K562 (cell line): ENCODE measurements around the gene ZNF792. TPM values are rescaled to one million over a fixed set of nuclear protein-coding genes. Genes with fewer than 3 reads are reported as not detected.

Source experiments
- EP300 ChIP-seq: IDR thresholded peaks from 2 replicates; pipeline ENCODE4 v1.6.1; 2012; ENCODE audit warnings: low read length, improper control_type of control experiment
- KAT8 ChIP-seq: fragments of 450-650 bp; IDR thresholded peaks from 2 replicates; pipeline ENCODE4 v1.6.1; 2016; ENCODE audit warnings: low read depth, mild to moderate bottlenecking
- KLF1 ChIP-seq: fragments of 450-650 bp; IDR thresholded peaks from 2 replicates; pipeline ENCODE4 v1.6.1; 2016; ENCODE audit warnings: missing genetic modification characterization, missing compliant biosample characterization
- ZNF224 ChIP-seq: sonication (generic); formaldehyde crosslinking; IDR thresholded peaks from 2 replicates; pipeline ENCODE4 v1.8.0; 2022; ENCODE audit warnings: mild to moderate bottlenecking, missing genetic modification reagents
- polyA plus RNA-seq, 8 experiments: library from polyadenylated mRNA; depleted of rRNA in 4 of 8; stranded (reverse) in 5 of 8; unstranded in 3 of 8; fragments of >200 nt; fragmentation: Nextera tagmentation in 2 of 8; fragmentation: Illumina TruSeq in 1 of 8; extraction: Ambion mirVana in 2 of 8; extraction: Trizol in 1 of 8; gene quantifications; 2 replicates each; pipeline versions ENCODE4 v1.2.1 to v1.2.3, GENCODE V29; 2011 to 2014; ENCODE audit warnings: inconsistent platforms in 1 of 8, missing spikeins in 1 of 8
- total RNA-seq, 7 experiments: library from RNA; depleted of rRNA in 6 of 7; stranded (reverse); fragments of >200 nt in 6 of 7; fragmentation: Illumina TruSeq in 2 of 7; extraction: Trizol in 2 of 7; gene quantifications; 2 replicates each; pipeline versions ENCODE4 v1.2.1 to v1.2.3, GENCODE V29; 2011 to 2021; ENCODE audit warnings: low replicate concordance in 1 of 7
- TF ChIP-seq, protein P1 (sequence below): fragments of 450-650 bp; formaldehyde crosslinking; conservative IDR thresholded peaks from 2 replicates; pipeline ENCODE4 v1.4.0; 2022; ENCODE audit warnings: mild to moderate bottlenecking, missing genetic modification characterization
- TF ChIP-seq, protein P2 (sequence below): sonication (generic); formaldehyde crosslinking; IDR thresholded peaks from 2 replicates; pipeline ENCODE4 v1.8.1; 2023; ENCODE audit warnings: missing genetic modification reagents, mild to moderate bottlenecking, borderline replicate concordance
- TF ChIP-seq, protein P3 (sequence below): fragments of 450-650 bp; IDR thresholded peaks from 2 replicates; pipeline ENCODE4 v1.6.1; 2016; ENCODE audit warnings: mild to moderate bottlenecking, moderate library complexity

The ZNF792 gene
- total and polyA plus RNA-seq, 9 of the 15 experiments (the other 6 are each of a cell fraction or from before 2014, with no cell fraction given): 3.3 to 16.5 (median 10.4) TPM

DNA sequence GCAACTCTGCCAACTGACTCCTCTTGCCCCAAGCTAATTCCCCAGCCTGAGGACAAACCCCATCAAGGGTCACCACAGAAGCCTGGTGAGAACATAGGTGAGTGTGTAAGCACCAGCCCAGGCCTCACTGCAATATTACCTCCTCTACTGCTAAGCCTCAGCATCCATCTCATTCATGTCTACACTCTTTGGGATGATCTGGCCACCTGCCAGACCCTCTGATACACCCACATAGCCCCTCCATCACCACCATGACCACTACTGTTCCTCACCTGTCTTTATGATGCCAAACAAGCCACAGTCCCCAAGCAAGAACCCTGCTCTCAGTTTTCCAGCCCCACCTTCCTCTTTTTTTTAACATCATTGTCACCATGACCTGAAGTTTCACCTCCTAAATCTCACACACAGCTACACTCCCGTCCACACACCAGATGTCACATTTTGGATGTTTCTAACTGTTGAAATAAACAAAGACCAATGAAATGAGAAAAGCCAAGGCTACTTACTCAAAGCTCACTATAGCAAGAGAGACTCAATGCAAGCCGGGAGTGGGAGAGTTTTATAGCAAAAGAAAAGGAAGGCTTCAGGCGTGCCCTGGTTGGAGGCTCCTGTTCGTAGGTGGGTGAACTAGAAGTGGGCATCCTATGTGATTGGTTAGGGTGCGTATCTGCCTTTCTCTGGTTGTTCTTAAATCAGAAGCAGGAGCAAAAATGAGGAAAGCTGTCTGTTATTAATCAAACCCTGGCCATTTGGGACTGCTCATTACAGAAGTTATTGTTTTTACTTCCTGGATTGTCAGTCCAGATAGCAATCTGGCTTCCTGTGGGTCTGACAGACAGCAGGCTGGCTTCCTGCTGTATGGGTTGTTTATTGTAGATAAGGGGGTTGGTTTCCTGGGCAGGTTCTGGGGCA is 2.0 kb downstream of the ZNF792 start (continued):
- no peak for TF ChIP-seq KLF1 (tag)
- TF ChIP-seq, protein P1, sequence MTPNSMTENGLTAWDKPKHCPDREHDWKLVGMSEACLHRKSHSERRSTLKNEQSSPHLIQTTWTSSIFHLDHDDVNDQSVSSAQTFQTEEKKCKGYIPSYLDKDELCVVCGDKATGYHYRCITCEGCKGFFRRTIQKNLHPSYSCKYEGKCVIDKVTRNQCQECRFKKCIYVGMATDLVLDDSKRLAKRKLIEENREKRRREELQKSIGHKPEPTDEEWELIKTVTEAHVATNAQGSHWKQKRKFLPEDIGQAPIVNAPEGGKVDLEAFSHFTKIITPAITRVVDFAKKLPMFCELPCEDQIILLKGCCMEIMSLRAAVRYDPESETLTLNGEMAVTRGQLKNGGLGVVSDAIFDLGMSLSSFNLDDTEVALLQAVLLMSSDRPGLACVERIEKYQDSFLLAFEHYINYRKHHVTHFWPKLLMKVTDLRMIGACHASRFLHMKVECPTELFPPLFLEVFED: no peak
- TF ChIP-seq, protein P2, sequence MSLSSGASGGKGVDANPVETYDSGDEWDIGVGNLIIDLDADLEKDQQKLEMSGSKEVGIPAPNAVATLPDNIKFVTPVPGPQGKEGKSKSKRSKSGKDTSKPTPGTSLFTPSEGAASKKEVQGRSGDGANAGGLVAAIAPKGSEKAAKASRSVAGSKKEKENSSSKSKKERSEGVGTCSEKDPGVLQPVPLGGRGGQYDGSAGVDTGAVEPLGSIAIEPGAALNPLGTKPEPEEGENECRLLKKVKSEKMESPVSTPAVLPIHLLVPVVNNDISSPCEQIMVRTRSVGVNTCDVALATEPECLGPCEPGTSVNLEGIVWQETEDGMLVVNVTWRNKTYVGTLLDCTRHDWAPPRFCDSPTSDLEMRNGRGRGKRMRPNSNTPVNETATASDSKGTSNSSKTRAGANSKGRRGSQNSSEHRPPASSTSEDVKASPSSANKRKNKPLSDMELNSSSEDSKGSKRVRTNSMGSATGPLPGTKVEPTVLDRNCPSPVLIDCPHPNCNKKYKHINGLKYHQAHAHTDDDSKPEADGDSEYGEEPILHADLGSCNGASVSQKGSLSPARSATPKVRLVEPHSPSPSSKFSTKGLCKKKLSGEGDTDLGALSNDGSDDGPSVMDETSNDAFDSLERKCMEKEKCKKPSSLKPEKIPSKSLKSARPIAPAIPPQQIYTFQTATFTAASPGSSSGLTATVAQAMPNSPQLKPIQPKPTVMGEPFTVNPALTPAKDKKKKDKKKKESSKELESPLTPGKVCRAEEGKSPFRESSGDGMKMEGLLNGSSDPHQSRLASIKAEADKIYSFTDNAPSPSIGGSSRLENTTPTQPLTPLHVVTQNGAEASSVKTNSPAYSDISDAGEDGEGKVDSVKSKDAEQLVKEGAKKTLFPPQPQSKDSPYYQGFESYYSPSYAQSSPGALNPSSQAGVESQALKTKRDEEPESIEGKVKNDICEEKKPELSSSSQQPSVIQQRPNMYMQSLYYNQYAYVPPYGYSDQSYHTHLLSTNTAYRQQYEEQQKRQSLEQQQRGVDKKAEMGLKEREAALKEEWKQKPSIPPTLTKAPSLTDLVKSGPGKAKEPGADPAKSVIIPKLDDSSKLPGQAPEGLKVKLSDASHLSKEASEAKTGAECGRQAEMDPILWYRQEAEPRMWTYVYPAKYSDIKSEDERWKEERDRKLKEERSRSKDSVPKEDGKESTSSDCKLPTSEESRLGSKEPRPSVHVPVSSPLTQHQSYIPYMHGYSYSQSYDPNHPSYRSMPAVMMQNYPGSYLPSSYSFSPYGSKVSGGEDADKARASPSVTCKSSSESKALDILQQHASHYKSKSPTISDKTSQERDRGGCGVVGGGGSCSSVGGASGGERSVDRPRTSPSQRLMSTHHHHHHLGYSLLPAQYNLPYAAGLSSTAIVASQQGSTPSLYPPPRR (CRISPR knock-in tag): no peak
- no peak for TF ChIP-seq ZNF224 (CRISPR knock-in tag)
- no peak for TF ChIP-seq KAT8
- TF ChIP-seq EP300: peak; percentile 92
- TF ChIP-seq, protein P3, sequence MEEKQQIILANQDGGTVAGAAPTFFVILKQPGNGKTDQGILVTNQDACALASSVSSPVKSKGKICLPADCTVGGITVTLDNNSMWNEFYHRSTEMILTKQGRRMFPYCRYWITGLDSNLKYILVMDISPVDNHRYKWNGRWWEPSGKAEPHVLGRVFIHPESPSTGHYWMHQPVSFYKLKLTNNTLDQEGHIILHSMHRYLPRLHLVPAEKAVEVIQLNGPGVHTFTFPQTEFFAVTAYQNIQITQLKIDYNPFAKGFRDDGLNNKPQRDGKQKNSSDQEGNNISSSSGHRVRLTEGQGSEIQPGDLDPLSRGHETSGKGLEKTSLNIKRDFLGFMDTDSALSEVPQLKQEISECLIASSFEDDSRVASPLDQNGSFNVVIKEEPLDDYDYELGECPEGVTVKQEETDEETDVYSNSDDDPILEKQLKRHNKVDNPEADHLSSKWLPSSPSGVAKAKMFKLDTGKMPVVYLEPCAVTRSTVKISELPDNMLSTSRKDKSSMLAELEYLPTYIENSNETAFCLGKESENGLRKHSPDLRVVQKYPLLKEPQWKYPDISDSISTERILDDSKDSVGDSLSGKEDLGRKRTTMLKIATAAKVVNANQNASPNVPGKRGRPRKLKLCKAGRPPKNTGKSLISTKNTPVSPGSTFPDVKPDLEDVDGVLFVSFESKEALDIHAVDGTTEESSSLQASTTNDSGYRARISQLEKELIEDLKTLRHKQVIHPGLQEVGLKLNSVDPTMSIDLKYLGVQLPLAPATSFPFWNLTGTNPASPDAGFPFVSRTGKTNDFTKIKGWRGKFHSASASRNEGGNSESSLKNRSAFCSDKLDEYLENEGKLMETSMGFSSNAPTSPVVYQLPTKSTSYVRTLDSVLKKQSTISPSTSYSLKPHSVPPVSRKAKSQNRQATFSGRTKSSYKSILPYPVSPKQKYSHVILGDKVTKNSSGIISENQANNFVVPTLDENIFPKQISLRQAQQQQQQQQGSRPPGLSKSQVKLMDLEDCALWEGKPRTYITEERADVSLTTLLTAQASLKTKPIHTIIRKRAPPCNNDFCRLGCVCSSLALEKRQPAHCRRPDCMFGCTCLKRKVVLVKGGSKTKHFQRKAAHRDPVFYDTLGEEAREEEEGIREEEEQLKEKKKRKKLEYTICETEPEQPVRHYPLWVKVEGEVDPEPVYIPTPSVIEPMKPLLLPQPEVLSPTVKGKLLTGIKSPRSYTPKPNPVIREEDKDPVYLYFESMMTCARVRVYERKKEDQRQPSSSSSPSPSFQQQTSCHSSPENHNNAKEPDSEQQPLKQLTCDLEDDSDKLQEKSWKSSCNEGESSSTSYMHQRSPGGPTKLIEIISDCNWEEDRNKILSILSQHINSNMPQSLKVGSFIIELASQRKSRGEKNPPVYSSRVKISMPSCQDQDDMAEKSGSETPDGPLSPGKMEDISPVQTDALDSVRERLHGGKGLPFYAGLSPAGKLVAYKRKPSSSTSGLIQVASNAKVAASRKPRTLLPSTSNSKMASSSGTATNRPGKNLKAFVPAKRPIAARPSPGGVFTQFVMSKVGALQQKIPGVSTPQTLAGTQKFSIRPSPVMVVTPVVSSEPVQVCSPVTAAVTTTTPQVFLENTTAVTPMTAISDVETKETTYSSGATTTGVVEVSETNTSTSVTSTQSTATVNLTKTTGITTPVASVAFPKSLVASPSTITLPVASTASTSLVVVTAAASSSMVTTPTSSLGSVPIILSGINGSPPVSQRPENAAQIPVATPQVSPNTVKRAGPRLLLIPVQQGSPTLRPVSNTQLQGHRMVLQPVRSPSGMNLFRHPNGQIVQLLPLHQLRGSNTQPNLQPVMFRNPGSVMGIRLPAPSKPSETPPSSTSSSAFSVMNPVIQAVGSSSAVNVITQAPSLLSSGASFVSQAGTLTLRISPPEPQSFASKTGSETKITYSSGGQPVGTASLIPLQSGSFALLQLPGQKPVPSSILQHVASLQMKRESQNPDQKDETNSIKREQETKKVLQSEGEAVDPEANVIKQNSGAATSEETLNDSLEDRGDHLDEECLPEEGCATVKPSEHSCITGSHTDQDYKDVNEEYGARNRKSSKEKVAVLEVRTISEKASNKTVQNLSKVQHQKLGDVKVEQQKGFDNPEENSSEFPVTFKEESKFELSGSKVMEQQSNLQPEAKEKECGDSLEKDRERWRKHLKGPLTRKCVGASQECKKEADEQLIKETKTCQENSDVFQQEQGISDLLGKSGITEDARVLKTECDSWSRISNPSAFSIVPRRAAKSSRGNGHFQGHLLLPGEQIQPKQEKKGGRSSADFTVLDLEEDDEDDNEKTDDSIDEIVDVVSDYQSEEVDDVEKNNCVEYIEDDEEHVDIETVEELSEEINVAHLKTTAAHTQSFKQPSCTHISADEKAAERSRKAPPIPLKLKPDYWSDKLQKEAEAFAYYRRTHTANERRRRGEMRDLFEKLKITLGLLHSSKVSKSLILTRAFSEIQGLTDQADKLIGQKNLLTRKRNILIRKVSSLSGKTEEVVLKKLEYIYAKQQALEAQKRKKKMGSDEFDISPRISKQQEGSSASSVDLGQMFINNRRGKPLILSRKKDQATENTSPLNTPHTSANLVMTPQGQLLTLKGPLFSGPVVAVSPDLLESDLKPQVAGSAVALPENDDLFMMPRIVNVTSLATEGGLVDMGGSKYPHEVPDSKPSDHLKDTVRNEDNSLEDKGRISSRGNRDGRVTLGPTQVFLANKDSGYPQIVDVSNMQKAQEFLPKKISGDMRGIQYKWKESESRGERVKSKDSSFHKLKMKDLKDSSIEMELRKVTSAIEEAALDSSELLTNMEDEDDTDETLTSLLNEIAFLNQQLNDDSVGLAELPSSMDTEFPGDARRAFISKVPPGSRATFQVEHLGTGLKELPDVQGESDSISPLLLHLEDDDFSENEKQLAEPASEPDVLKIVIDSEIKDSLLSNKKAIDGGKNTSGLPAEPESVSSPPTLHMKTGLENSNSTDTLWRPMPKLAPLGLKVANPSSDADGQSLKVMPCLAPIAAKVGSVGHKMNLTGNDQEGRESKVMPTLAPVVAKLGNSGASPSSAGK: peak; percentile 18; the same call in 1 of the 2 replicates
